Measurements from ENCODE around the gene C19orf73. TPM values are rescaled to one million over a fixed set of nuclear protein-coding genes. Genes with fewer than 3 reads are reported as not detected.
A peak's percentile ranks its signal among the peaks of the same experiment; 100 is the strongest.

C19orf73 gene
- total and polyA plus RNA-seq, 9 of the 15 experiments (the other 6 are each of a cell fraction or from before 2014, with no cell fraction given) = 0.08 to 7.4 (median 1.4) TPM

DNA sequence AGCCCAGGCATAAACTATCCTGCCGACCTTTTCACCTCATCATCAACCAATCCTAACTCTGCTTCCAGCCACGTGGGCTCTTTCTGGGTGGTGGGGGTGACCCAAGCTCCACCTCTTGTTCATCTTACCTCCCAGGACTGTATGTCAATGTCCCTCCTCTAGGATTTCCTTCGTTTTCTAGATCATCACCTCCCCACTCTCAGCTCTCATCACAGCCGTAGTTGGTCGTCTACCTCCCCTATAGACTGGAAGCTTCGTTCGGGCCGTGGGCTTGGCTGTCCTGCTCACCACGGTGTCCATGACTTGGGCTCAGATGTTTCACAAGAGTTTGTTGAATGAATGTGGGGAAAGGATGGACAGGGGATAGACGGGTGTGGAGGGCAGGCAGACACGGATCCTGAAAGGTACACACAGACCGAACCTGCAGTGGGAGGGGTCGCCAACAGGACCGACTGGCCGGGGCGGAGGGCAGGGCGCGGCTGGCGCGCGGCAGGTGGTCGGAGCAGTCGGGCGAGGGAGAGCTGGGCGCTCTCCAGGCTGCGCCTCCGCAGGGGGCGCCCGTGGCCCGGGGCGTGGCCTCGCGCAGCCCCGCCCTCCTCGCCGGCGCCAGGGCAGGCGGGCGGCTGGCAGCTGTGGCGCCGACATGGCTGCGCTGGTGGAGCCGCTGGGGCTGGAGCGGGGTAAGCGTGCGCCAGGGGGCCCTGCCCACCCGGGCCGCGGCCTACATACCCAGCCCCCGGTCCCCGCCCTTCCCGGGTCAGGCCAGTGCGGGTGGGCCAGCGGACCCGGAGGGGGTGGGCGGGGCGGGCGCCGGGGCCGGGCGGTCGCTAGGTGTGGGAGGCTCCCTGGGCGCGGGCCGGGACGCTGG, 4.9 kb downstream of the C19orf73 start, which contains the start of gene LIN7B (continued):
- TF ChIP-seq BCL6 (CRISPR knock-in tag; IDR thresholded peaks at IDR 0.05) (no peak), ZNF217 (CRISPR knock-in tag; IDR thresholded peaks at IDR 0.05) (no peak), DPF2 (IDR thresholded peaks at IDR 0.05) (peak; percentile 46; the same call in 1 of the 2 replicates), KDM2B (CRISPR knock-in tag; IDR thresholded peaks at IDR 0.05) (no peak), TCF7L2 (IDR thresholded peaks at IDR 0.05; ENCODE audit: low read depth, low read length) (no peak), RB1 (IDR thresholded peaks at IDR 0.05; ENCODE audit: low read depth) (peak; percentile 88), TEAD1 (CRISPR knock-in tag; IDR thresholded peaks at IDR 0.05) (0 out of 4 replicates have a peak, but pooled peaks of 1 of the 2 experiments have one; percentile 58), MYNN (IDR thresholded peaks at IDR 0.05) (no peak), MYNN (CRISPR knock-in tag; IDR thresholded peaks at IDR 0.05) (no peak), CREBBP (IDR thresholded peaks at IDR 0.05; ENCODE audit: low read depth, low read length) (no peak), CXXC5 (CRISPR knock-in tag; IDR thresholded peaks at IDR 0.05) (peak; percentile 82), KDM1A (IDR thresholded peaks at IDR 0.05) (no peak), NBN (IDR thresholded peaks at IDR 0.05; ENCODE audit: low read depth) (peak; percentile 45; the same call in 1 of the 2 replicates), U2AF2 (optimal IDR thresholded peaks at IDR 0.05; ENCODE audit: low read depth, low read length) (no peak), KLF13 (tag; IDR thresholded peaks at IDR 0.05; ENCODE audit: borderline replicate concordance, low read depth) (peak; percentile 64; the same call in 1 of the 2 replicates), POLR3G (IDR thresholded peaks at IDR 0.05; ENCODE audit: extremely low read depth, insufficient read length, insufficient replicate concordance) (no peak), SIN3A (IDR thresholded peaks at IDR 0.05; ENCODE audit: borderline replicate concordance in 2 of 2, control insufficient read depth in 1 of 2, low read depth in 2 of 2, low read length in 2 of 2) (peak; percentile 61 to 80; a peak in 2 of 4 replicates), CCNT2 (IDR thresholded peaks at IDR 0.05; ENCODE audit: borderline replicate concordance, extremely low read depth, insufficient read length, low read depth, low read length) (peak; percentile 80), FOXP1 (CRISPR knock-in tag; IDR thresholded peaks at IDR 0.05) (peak; percentile 37; the same call in 1 of the 2 replicates)
- TF ChIP-seq, protein P1, sequence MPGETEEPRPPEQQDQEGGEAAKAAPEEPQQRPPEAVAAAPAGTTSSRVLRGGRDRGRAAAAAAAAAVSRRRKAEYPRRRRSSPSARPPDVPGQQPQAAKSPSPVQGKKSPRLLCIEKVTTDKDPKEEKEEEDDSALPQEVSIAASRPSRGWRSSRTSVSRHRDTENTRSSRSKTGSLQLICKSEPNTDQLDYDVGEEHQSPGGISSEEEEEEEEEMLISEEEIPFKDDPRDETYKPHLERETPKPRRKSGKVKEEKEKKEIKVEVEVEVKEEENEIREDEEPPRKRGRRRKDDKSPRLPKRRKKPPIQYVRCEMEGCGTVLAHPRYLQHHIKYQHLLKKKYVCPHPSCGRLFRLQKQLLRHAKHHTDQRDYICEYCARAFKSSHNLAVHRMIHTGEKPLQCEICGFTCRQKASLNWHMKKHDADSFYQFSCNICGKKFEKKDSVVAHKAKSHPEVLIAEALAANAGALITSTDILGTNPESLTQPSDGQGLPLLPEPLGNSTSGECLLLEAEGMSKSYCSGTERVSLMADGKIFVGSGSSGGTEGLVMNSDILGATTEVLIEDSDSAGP (CRISPR knock-in tag; IDR thresholded peaks at IDR 0.05) = no peak
- TF ChIP-seq, protein P2, sequence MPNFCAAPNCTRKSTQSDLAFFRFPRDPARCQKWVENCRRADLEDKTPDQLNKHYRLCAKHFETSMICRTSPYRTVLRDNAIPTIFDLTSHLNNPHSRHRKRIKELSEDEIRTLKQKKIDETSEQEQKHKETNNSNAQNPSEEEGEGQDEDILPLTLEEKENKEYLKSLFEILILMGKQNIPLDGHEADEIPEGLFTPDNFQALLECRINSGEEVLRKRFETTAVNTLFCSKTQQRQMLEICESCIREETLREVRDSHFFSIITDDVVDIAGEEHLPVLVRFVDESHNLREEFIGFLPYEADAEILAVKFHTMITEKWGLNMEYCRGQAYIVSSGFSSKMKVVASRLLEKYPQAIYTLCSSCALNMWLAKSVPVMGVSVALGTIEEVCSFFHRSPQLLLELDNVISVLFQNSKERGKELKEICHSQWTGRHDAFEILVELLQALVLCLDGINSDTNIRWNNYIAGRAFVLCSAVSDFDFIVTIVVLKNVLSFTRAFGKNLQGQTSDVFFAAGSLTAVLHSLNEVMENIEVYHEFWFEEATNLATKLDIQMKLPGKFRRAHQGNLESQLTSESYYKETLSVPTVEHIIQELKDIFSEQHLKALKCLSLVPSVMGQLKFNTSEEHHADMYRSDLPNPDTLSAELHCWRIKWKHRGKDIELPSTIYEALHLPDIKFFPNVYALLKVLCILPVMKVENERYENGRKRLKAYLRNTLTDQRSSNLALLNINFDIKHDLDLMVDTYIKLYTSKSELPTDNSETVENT (CRISPR knock-in tag; IDR thresholded peaks at IDR 0.05) = peak; percentile 71; the same call in 1 of the 2 replicates
- TF ChIP-seq, protein P3, sequence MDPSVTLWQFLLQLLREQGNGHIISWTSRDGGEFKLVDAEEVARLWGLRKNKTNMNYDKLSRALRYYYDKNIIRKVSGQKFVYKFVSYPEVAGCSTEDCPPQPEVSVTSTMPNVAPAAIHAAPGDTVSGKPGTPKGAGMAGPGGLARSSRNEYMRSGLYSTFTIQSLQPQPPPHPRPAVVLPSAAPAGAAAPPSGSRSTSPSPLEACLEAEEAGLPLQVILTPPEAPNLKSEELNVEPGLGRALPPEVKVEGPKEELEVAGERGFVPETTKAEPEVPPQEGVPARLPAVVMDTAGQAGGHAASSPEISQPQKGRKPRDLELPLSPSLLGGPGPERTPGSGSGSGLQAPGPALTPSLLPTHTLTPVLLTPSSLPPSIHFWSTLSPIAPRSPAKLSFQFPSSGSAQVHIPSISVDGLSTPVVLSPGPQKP (CRISPR knock-in tag; IDR thresholded peaks at IDR 0.05) = no peak

Measured in K562 (cell line).